Measurements from ENCODE around the gene WNT3A. TPM values are rescaled to one million over a fixed set of nuclear protein-coding genes. Genes with fewer than 3 reads are reported as not detected.

The WNT3A gene
- total RNA-seq, 2 experiments from 2014 or later: not detected

DNA sequence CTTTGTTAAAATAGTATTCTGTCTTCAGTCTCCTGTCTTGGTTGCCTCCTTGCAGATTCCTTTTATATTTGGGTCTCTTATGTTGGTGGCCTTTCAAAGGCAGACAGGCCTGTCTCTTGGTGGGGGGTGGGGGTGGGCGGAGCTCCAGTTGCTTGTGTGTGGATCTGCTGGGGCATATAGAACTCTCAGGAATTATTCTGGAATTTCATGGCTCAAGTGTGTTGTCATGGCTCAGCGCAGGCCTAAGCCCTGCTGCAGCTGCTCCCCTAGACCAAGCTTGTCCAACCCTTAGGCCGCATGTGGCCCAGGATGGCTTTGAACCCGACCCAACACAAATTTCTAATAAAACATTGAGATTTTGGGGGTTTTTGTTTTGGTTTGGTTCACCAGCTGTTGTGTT, 88.4 kb downstream of the WNT3A start:
- peaks cover 56% of the 10 kb centered on the region for H3K36me3 Mint-ChIP-seq
- no peak overlapping the region for H3K4me3 Mint-ChIP-seq
- no peak for ATAC-seq (ENCODE audit: low read depth)
- H3K9me3 Mint-ChIP-seq: peaks cover 17% of the 10 kb centered on the region
- POLR2A ChIA-PET: no interaction called here
- H3K27me3 Mint-ChIP-seq: no peaks in the 10 kb centered on the region
- DNase-seq: no peak
- H3K27ac Mint-ChIP-seq: no peak overlapping the region
- peaks cover 14% of the 10 kb centered on the region for H3K4me1 Mint-ChIP-seq

DNA sequence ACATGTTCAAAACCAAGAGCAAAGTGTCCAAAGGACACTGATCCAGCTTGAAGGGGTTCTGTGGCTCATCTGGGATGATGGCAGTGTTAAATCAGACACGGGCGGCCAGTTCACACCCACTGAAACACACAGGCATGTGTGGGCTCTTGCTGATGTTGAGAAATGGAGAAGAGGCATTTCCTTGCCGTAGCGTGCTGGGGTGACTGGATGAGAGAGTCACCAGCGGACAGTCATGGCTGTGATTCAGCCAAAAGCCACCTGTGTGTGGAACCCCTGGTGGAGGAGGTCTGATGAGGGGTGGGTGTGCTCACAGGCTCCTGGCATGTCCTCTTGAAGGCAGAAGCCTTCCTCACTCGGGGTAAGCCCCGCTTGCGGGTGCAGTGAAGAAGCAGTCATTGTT, 89.1 kb downstream of the WNT3A start:
- H3K4me3 Mint-ChIP-seq: no peak overlapping the region
- H3K27ac Mint-ChIP-seq: no peak overlapping the region
- ATAC-seq (ENCODE audit: low read depth) (no peak), DNase-seq (no peak)
- H3K36me3 Mint-ChIP-seq: peaks cover 54% of the 10 kb centered on the region
- H3K9me3 Mint-ChIP-seq: peaks cover 17% of the 10 kb centered on the region
- no peaks in the 10 kb centered on the region for H3K27me3 Mint-ChIP-seq
- POLR2A ChIA-PET: no interaction called here
- peaks cover 7% of the 10 kb centered on the region for H3K4me1 Mint-ChIP-seq

DNA sequence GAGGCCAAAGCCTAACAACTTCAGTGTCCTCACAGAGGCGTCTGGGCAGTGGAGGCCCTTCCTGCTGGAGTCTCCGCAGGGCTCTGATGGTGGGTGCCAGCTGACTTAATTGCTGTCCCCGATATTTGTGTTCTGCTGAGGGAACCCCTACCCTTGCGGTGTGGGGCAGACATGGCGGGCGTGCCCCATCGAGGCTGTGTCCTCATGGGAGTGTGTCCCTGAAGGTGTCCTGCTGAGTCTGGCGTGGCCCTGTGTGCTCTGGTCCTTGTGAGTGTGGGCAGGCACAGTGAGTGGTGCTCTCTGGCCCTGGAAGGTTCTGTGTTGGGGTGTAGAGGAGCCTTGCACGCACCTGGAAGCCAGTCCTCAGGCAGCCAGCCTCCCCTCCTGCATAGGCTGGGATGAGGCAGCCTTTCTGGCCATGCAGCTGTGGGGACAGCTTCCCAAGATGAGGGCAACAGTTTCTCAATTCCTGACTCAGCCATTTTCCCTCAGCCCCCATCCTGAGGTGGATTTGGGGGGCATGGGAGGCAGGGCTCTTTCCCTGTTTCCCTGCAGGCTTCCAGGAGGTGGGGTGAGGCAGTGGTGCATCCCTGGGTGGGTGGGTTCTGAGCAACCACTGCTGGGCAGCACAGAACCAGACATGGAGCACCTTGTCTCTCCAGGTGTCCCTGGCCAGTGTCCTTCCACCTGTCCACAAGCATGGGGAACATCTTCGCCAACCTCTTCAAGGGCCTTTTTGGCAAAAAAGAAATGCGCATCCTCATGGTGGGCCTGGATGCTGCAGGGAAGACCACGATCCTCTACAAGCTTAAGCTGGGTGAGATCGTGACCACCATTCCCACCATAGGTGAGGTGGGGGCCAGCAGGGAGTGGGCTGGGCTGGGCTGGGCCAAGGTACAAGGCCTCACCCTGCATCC, 89.9 kb downstream of the WNT3A start:
- no peak overlapping the region for H3K27ac Mint-ChIP-seq
- no peak overlapping the region for H3K4me3 Mint-ChIP-seq
- H3K4me1 Mint-ChIP-seq: peaks cover 12% of the 10 kb centered on the region
- ATAC-seq (ENCODE audit: low read depth) (no peak), DNase-seq (no peak)
- H3K9me3 Mint-ChIP-seq: peaks cover 14% of the 10 kb centered on the region
- POLR2A ChIA-PET: no interaction called here
- H3K27me3 Mint-ChIP-seq: no peaks in the 10 kb centered on the region
- peaks cover 47% of the 10 kb centered on the region for H3K36me3 Mint-ChIP-seq

DNA sequence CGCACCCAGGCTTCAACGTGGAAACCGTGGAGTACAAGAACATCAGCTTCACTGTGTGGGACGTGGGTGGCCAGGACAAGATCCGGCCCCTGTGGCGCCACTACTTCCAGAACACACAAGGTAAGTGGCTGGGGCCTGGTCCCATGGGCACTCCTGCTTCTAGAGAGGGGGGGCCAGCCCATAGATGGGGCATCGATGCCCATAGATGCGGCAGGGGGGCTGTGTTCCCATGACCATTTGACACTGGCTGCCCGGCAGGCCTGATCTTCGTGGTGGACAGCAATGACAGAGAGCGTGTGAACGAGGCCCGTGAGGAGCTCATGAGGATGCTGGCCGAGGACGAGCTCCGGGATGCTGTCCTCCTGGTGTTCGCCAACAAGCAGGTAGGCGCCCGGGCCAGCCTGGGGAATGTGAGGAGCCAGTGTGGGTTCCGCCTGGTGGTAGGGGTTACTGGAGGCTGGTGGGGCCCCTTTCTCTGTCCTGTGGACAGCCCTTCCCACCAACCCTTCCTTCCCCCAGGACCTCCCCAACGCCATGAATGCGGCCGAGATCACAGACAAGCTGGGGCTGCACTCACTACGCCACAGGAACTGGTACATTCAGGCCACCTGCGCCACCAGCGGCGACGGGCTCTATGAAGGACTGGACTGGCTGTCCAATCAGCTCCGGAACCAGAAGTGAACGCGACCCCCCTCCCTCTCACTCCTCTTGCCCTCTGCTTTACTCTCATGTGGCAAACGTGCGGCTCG, 90.7 kb downstream of the WNT3A start:
- ATAC-seq (ENCODE audit: low read depth) (no peak), DNase-seq (no peak)
- POLR2A ChIA-PET: interaction anchor here (1.2 kb wide), 1 partner anchor 15 kb away, joined by 6 read pairs; the partner anchor contains the start of gene ARF1
- H3K4me3 Mint-ChIP-seq: no peak overlapping the region
- peaks cover 12% of the 10 kb centered on the region for H3K9me3 Mint-ChIP-seq
- H3K4me1 Mint-ChIP-seq: peaks cover 10% of the 10 kb centered on the region
- no peak overlapping the region for H3K27ac Mint-ChIP-seq
- H3K27me3 Mint-ChIP-seq: no peaks in the 10 kb centered on the region
- peaks cover 39% of the 10 kb centered on the region for H3K36me3 Mint-ChIP-seq

DNA sequence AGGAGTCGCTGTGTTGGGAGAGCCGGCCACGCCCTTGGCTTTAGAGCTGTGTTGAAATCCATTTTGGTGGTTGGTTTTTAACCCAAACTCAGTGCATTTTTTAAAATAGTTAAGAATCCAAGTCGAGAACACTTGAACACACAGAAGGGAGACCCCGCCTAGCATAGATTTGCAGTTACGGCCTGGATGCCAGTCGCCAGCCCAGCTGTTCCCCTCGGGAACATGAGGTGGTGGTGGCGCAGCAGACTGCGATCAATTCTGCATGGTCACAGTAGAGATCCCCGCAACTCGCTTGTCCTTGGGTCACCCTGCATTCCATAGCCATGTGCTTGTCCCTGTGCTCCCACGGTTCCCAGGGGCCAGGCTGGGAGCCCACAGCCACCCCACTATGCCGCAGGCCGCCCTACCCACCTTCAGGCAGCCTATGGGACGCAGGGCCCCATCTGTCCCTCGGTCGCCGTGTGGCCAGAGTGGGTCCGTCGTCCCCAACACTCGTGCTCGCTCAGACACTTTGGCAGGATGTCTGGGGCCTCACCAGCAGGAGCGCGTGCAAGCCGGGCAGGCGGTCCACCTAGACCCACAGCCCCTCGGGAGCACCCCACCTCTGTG, 91.6 kb downstream of the WNT3A start:
- H3K9me3 Mint-ChIP-seq: peaks cover 11% of the 10 kb centered on the region
- POLR2A ChIA-PET: interaction anchor here (1.2 kb wide), 1 partner anchor 16 kb away, joined by 6 read pairs; the partner anchor contains the start of gene ARF1
- DNase-seq: no peak
- no peaks in the 10 kb centered on the region for H3K27me3 Mint-ChIP-seq
- no peak overlapping the region for H3K4me3 Mint-ChIP-seq
- H3K4me1 Mint-ChIP-seq: peaks cover 10% of the 10 kb centered on the region
- no peak overlapping the region for H3K27ac Mint-ChIP-seq
- no peak for ATAC-seq (ENCODE audit: low read depth)
- H3K36me3 Mint-ChIP-seq: peaks cover 33% of the 10 kb centered on the region

DNA sequence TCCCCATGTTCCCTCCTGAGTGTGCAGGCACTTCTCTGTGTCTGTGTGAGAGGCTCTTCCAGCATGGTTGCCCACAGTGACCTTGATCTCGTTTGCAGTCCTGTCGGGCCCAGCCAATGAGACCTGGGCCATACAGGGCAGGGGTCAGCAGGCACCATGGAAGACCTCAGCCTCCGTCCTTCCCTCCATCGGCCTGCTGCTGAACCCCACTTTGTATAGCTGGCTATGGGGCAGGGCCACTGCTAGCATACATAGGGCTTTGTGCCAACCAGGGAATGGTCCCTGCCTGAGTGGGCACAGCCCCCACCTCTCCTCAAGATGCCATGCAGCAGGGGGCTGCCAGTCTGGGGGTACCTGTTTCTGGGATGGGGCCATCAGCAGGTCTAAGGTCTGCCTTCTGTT, 92.5 kb downstream of the WNT3A start:
- ATAC-seq (ENCODE audit: low read depth) (no peak), DNase-seq (no peak)
- Mint-ChIP-seq H3K9me3 (peaks cover 9% of the 10 kb centered on the region), H3K27ac (no peak overlapping the region), H3K36me3 (peaks cover 29% of the 10 kb centered on the region), H3K4me1 (peaks cover 14% of the 10 kb centered on the region), H3K27me3 (no peaks in the 10 kb centered on the region), H3K4me3 (no peak overlapping the region)
- POLR2A ChIA-PET: interaction anchor here (1.3 to 1.7 kb wide), 2 partner anchors 17 to 18 kb away, joined by 3 to 12 read pairs; partner anchors contain the start of gene ARF1

DNA sequence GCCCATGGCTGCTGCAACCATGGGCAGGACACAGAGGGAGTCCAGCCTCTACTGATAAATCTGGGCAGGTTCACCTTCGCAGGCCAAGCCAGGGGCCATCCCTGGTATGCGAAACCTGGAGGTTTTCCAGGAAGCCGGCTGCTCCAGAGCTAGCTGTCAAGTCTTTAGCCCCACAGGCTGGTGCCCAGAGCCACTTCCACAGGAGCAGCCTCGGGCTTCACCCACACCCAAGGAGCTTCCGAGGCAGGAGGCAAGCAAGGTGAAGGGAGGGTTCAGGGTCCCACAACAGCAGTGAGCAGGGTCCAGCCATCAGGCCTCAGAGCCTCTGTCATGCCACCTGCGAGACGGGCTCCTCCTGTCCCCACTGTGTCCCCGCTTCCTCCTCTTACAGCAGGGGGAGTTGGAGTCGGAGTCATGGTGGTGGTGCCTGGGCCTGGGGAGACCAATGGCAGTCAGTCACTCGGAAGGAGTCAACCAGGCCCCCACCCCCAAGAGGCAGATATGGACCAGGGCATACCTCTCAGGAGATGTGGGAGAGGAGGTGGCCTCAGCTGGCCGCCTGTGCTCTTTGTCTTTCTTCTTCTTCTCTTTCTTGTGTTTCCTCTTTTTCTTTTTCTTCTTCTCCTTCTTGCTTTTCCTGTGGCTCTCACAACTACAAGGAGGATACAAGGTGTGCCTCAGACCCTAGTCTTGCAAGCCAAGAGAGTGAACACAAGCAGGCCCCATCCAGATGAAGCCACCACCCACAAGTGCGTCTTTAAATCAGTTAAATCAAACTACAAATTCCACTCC, 94.2 kb downstream of the WNT3A start:
- peak overlapping the region; percentile 83 for H3K27ac Mint-ChIP-seq
- POLR2A ChIA-PET: interaction anchor here (1.2 kb wide), 1 partner anchor 18 kb away, joined by 4 read pairs; the partner anchor contains the start of gene ARF1
- peak overlapping the region; percentile 55 for H3K4me3 Mint-ChIP-seq
- DNase-seq (no peak), ATAC-seq (ENCODE audit: low read depth) (no peak)
- H3K9me3 Mint-ChIP-seq: no peaks in the 10 kb centered on the region
- H3K4me1 Mint-ChIP-seq: peaks cover 12% of the 10 kb centered on the region
- peaks cover 12% of the 10 kb centered on the region for H3K36me3 Mint-ChIP-seq
- no peaks in the 10 kb centered on the region for H3K27me3 Mint-ChIP-seq

DNA sequence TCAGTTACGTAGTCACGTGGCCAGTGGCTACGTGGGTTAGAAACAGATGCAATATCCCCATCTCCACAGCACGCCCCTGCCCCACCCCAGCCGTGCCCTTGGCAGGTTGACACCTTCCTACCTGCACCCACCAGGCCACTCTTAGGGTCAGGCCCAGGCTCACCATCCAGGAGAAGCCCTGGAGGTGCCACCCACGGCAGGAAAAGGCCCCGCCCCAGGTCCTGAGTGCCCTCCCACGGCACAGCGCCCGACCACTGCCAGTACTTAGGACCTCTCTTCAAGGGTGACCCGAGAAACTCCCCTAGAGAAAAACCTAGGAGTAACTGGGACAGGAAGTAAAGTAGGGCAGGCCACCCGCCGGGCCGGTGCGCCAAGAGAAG, 94.8 kb downstream of the WNT3A start:
- DNase-seq: no peak
- ATAC-seq (ENCODE audit: low read depth): no peak
- Mint-ChIP-seq H3K4me3 (peak overlapping the region; percentile 55), H3K27me3 (no peaks in the 10 kb centered on the region), H3K36me3 (peaks cover 12% of the 10 kb centered on the region), H3K9me3 (no peaks in the 10 kb centered on the region), H3K27ac (peak overlapping the region; percentile 83), H3K4me1 (peaks cover 12% of the 10 kb centered on the region)
- POLR2A ChIA-PET: interaction anchor here (0.9 to 1.2 kb wide), 2 partner anchors 19 to 1162 kb away, joined by 3 to 4 read pairs; partner anchors contain the start of gene ARF1

DNA sequence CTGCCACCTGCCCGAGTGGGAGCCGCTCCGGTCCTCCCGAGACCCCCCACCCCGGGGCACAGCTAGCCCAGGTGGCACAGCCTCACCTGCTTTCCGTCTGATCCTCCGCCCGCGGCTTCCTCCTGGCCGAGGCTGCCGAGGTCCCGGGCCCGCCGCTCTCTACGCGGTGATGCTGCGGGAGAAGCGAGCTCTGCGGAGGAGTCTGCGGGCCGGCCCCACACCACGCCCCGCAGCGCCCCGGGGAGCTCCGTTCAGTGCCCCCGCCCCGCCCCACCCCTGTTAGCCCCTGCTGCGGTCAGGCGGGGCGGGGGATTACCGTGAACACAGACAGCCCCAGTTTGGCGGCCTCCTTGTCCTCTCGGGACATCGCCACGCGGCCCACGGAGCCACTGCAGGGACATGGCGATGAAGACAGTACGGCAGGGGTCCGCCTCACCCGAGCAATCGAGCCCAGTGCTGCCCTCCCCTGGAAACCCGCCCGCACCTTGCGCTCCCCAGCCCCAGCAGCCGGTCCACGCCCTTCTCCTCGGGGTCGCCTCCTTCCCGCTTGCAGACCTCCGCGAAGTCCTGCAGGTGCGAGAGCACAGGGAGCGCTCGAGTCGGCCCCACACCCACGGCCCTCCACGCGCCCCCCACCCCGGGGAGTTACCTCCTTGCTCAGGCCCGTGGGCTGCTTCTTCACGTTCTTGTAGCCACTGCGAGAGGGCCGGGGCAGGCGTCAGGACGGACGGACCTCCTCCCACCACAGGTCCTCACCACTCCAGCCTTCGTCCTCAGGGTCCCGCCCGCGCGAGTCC, 95.4 kb downstream of the WNT3A start:
- H3K4me1 Mint-ChIP-seq: peaks cover 12% of the 10 kb centered on the region
- peaks cover 10% of the 10 kb centered on the region for H3K36me3 Mint-ChIP-seq
- DNase-seq (peak; percentile 70), ATAC-seq (ENCODE audit: low read depth) (peak; percentile 35)
- peak overlapping the region; percentile 76 for H3K27ac Mint-ChIP-seq
- H3K4me3 Mint-ChIP-seq: peak overlapping the region; percentile 93
- H3K27me3 Mint-ChIP-seq: no peaks in the 10 kb centered on the region
- POLR2A ChIA-PET: interaction anchor here (0.9 to 1.2 kb wide), 2 partner anchors 20 to 1163 kb away, joined by 3 to 4 read pairs; partner anchors contain the start of gene ARF1
- H3K9me3 Mint-ChIP-seq: no peaks in the 10 kb centered on the region

DNA sequence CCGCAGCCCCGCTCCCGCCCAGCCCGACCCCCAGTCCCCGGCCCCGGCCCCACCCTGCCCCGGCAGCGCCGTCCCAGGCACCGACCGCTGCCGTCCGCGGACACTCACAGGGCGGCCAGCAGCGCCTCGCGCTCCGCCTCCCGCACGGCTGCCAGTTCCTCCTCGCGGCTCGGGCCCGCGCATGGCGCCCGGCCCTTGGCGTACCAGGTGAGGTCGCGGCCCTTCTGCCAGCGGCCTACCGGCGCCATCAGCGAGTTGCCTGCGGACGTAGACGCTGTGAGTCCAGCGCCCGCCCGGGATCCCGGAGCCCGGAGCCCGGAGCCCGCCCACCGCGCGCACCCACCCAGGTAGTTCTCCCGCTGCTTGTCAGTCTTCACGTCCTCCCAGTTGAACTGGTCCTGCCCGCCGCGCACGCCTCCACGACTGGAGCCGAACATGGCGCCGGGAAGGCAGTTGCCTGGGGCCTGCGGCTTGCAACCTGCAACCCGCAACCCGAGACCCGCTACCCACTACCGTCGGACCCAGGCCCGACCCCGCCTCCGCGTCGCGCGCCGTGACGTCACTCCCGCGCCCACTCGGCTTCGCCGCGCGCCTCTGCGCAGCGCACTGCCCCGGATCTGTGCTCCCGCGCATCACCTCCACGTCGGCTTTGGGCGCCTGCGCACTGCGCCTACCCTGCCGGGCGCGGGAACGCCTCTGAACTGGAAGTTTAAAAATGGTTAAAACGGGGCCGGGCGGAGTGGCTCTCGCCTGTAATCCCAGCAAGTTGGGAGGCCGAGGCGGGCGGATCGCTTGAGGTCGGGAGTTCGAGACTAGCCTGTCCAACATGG, 96.2 kb downstream of the WNT3A start, which contains the start of gene C1orf35:
Gene C1orf35 (minus strand): TSS at position 535 of the 830 bp plus-strand sequence. CDS start 98 bp downstream, at position 437.
- Mint-ChIP-seq H3K27me3 (no peaks in the 10 kb centered on the region), H3K9me3 (no peaks in the 10 kb centered on the region), H3K27ac (peak within 1 kb of the TSS; percentile 93), H3K36me3 (peaks cover 9% of the 10 kb centered on the region), H3K4me1 (peaks cover 15% of the 10 kb centered on the region), H3K4me3 (peak within 1 kb of the TSS; percentile 93)
- ATAC-seq (ENCODE audit: low read depth) (peak; percentile 91), DNase-seq (peak; percentile 96)
- POLR2A ChIA-PET: interaction anchor here (1.0 to 1.2 kb wide), 2 partner anchors 20 to 24 kb away, joined by 3 to 5 read pairs; partner anchors contain the start of gene ARF1
